ENCODE data around the gene ADAMTSL4. TPM values are rescaled to one million over a fixed set of nuclear protein-coding genes. Genes with fewer than 3 reads are reported as not detected.

The ADAMTSL4 gene
- total and polyA plus RNA-seq, 9 of the 15 experiments (the other 6 are each of a cell fraction or from before 2014, with no cell fraction given): 12.7 to 212 (median 35.6) TPM

- TF ChIP-seq ARID3B (CRISPR knock-in tag; IDR thresholded peaks at IDR 0.05; ENCODE audit: borderline replicate concordance) (no peak), ZSCAN32 (CRISPR knock-in tag; IDR thresholded peaks at IDR 0.05) (no peak)
Observed at GRCh38 chr1:150548632-150549495, at the start of gene ADAMTSL4 (continued).

- Histone ChIP-seq H4K20me1 (replicated peaks; ENCODE audit: control insufficient read depth, insufficient read depth, low read length) (no peaks in the 10 kb centered on the region), H2AFZ (ENCODE audit: low read depth, low read length) (no peak overlapping the region), H3K79me2 (ENCODE audit: control insufficient read depth, insufficient read depth, low read length) (peaks cover 12% of the 10 kb centered on the region; the same call in 2 of the 3 replicates), H3K4me3 (no peak overlapping the region), H3K4me1 (replicated peaks in 1 of 2; ENCODE audit: control insufficient read depth in 2 of 2, insufficient read depth in 2 of 2, low read length in 2 of 2) (peaks cover 33 to 43% of the 10 kb centered on the region in 2 experiments), H3K27me3 (ENCODE audit: control insufficient read depth in 2 of 2, insufficient read depth in 2 of 2, low read length in 2 of 2) (no peaks in the 10 kb centered on the region), H3K36me3 (ENCODE audit: control insufficient read depth, insufficient read depth, low read length) (peaks cover 45% of the 10 kb centered on the region), H3K9ac (ENCODE audit: insufficient read depth in 1 of 2, low read depth in 2 of 2, low read length in 2 of 2) (peak overlapping the region in 1 of 2 experiments; percentile 16; a peak in 1 of 4 replicates), H3K27ac (ENCODE audit: extremely low read depth, low read depth, low read length) (0 out of 3 replicates have a peak overlapping the region, but pooled peaks have one; percentile 72), H3K4me2 (ENCODE audit: insufficient read depth, low read length) (no peak overlapping the region), H3K9me1 (ENCODE audit: control insufficient read depth, insufficient read depth, low read length) (no peaks in the 10 kb centered on the region), H3K9me3 (replicated peaks; ENCODE audit: control insufficient read depth, insufficient read depth, low read depth, low read length) (no peaks in the 10 kb centered on the region)
- in situ Hi-C loops (cut with MboI): no loop called here
- no TSS peak for BruUV-seq (replicated peaks)
- FAIRE-seq (no peak), ATAC-seq (no peak), DNase-seq (ENCODE audit: extremely low read depth in 1 of 4, low spot score in 3 of 4) (no peak)
- ChIA-PET CTCF (ENCODE audit: low intra/inter-chr PET ratio) (no interaction called here), POLR2A (interaction anchor here (0.6 to 1.2 kb wide), 5 partner anchors 8 to 496 kb away, joined by 3 to 4 read pairs (median 3); partner anchors contain the start of gene FALEC)
- intact Hi-C loops (cut with micrococcal nuclease): loop anchor here (5.0 kb wide), 1 partner anchor 42 kb away; the partner anchor contains the start of gene ADAMTSL4
- WGBS (ENCODE audit: insufficient coverage, low coverage, missing lambda C conversion rate): 86% methylated on average over 6 of the region's 6 CpGs
- TF ChIP-seq EP300 (IDR thresholded peaks at IDR 0.05; ENCODE audit: low read length) (no peak), MAFK (IDR thresholded peaks at IDR 0.05; ENCODE audit: low read length) (no peak), CREM (IDR thresholded peaks at IDR 0.05; ENCODE audit: low read depth) (no peak), NFIX (CRISPR knock-in tag; IDR thresholded peaks at IDR 0.05; ENCODE audit: low read depth) (no peak), MCM2 (IDR thresholded peaks at IDR 0.05; ENCODE audit: low read depth) (no peak), RERE (CRISPR knock-in tag; IDR thresholded peaks at IDR 0.05; ENCODE audit: borderline replicate concordance) (no peak), SP1 (CRISPR knock-in tag; IDR thresholded peaks at IDR 0.05) (no peak), ZC3H11A (IDR thresholded peaks at IDR 0.05; ENCODE audit: low read depth, low read length) (no peak)
Observed at GRCh38 chr1:150505431-150505830, 43.8 kb upstream of the ADAMTSL4 start.

All from K562 (cell line).